Measurements from ENCODE around the gene GABRD.

GABRD gene

DNA sequence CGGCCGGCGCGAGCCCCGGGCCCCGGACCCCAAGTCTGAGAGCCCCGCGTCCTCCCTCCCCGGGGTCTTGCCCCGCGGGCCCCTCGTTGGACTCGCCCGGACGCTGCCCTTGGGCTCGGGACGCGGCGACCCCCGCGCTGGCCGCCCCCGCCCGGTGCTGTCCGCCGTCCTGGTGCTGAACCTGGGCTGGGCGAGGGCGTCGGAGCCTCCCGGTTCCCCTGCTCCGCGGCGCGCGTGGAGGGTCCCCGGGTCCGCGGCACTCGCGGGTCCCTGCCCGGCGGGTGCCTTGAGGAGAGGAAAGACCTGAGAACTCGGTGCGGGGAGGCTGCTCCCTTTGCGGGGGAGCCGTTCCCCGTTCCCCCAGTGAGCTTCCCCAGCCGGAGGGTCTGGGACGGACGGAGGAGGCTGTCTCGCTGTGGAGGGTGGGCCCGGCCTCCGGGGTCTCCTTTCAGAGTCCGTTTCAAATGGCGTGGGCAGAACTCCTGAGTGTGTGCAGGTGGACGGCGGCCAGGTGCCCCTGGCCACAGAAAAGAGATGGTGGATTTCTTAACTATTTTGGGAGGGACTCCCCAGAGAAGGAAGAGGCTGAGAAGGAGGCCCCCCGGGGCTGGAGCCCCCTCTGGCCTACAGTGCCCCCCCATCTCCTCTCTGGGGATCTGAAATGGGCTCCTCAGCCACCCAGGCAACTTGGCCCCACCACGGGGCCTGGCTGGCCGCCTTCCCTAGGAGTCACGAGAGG, 595 bp downstream of the GABRD start:
- FAIRE-seq = no peak

DNA sequence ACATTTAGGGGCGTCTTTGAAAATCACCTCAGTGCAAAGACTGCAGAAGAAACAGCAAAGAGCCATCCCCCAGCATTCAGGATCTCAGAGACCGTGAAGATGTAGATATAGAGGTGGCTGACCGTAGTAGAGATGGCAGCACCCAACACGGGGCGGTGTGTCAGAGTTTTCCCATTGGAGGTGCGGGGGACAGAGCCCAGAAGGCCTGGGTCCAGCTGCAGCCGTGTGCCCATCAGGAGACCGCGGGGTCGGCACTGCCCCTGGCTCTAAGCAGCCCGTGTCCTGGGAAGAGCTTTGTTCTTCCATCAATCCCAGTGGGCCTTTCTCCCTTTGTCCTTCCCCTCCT, 1.1 kb downstream of the GABRD start:
- FAIRE-seq = no peak

DNA sequence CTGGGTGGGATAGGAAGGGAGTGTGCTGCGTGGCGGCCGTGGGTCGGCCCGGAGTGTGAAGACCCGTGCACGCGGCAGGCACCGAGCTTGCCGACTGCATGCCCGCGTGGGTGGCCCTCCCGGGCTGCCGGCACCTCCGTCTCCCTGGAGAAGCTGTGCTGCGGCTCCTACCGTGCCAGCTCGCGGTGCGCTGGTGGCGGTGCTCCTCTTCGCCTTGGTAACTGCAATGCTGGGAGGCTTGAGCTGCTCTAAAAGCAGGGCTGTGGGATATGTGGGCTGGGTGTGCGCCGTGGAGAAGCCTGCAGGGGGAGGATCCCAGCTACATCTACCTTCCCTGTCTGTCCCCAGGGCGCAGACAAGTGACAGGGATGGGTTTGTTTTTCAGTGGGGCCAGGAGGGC, 2.4 kb downstream of the GABRD start:
- no peak for FAIRE-seq

DNA sequence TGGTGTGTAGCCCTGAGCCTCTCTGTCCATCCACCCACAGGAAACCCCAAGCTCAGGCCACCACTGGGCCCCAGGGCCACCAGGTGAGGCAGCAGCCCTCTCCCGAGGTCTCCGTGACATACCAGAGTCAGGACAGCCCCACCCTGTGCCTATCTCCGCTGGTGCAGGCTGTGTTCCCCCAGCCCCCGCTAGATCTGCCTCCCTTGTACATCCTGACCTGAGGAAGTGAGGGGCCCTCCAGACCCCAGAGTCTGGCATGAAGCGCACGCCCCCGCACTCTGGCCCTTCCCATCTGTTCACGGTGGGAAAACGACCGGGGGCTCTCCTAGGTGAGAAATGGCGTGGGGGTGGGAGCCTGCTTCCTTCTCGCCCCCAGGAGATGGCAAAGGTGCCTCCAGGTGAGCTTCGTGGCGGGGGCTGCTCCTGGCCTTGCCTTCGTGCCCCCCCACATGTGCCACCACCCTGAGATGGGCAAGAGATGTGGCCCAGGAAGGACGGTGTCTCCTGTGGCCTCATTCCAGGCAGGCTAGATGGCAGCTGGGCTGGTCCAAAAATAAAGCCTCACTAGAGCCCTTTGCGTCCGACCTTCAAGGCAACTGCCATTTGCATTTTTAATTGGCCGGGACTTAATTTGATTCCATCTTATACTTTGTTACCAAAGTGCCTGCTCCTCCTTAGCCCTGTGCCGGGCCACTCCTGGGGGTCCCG, 3.1 kb downstream of the GABRD start:
- no peak for FAIRE-seq

DNA sequence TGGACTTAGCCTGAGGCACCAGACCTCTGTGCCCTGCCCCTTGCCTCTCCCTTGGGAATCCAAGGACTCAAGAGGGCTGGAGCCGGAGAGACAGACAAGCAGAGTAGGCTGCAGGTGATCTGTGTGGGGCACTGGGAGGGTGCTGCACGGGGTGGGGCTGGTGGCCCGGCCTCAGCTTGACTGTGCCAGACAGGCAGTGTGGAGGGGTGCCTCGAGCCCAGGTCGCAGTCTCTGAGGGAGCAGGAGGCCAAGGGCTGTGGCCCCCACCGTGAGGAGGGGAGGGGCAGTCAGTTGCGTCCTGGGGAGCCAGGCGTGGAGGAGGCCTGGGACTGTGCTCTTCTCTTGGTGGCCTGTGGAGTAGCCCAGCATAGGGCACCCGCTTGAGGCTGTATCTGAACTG, 4.0 kb downstream of the GABRD start:
- no peak for FAIRE-seq

DNA sequence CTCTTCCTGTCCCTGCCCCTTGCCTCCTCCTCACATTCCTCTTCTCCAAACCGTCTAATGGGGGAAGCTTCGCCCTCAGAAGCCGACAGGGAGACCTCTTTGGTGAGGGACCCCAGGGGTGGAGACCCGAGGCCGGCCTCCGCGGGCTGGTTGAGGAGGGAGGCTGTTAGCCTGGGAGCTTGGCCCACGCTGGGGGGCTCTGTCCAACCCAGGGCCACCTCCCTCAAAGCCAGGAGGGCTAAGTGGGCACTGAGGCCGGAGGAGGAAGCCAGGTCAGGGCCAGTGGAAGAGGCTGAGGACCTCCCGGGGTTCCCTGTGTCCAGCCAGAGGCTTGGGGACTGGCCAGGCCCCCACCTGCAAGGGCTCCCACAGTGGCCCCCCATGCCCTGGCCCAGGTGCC, 5.3 kb downstream of the GABRD start:
- no peak for FAIRE-seq

DNA sequence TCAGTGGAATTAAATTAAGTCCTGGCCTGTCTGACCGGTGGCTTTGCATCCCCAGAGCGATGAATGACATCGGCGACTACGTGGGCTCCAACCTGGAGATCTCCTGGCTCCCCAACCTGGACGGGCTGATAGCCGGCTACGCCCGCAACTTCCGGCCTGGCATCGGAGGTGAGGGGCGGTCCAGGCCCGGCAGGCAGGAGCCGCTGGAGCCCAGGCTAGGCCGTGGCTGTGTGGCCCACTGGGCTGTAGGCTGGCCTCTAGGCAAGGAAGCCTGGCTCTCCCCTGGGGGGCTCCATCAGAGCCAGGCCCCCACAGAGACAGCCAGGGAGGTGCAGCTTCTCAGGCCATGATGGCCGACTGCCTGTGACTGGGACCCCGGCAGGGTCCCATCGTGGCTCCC, 5.7 kb downstream of the GABRD start:
- FAIRE-seq = no peak

DNA sequence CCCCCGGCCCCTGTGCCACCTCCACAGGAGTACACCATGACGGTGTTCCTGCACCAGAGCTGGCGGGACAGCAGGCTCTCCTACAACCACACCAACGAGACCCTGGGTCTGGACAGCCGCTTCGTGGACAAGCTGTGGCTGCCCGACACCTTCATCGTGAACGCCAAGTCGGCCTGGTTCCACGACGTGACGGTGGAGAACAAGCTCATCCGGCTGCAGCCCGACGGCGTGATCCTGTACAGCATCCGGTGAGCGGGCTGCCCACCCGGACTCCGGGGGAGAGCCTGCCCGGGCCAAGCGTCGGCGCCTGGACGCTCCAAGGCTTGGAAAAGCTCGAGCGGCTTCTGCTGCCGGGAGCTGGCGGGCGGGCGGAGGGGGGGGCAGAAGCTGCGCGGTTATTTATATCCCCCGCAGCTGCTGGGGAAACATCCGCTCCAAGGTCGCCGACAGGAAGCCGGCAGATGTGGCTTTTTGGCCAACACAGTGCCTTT, 6.4 kb downstream of the GABRD start:
- no peak for FAIRE-seq

DNA sequence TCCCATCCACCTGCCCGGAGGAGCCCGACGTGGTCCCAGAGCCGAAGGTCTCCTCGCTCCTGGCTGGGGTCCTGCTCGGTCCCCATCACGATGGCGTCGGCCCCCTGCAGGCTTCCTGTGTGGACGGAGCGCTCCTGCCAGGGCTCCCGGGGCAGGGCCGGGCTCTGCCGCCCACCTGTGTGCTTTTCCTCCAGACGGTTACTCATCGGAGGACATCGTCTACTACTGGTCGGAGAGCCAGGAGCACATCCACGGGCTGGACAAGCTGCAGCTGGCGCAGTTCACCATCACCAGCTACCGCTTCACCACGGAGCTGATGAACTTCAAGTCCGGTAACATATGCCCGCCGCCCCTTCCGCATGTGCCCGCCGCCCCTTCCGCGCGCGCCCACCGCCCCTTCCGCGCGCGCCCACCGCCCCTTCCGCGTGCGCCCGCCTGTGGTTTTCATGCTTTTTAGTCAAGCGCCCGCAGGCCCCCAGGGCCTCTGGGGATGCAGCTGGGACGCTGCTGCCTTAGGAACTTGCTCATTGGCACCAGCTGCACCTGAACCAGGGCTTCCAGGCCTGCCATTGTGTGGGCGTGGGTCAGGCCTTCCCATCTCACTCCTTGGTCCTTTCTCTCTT, 8.9 kb downstream of the GABRD start:
- FAIRE-seq = no peak

DNA sequence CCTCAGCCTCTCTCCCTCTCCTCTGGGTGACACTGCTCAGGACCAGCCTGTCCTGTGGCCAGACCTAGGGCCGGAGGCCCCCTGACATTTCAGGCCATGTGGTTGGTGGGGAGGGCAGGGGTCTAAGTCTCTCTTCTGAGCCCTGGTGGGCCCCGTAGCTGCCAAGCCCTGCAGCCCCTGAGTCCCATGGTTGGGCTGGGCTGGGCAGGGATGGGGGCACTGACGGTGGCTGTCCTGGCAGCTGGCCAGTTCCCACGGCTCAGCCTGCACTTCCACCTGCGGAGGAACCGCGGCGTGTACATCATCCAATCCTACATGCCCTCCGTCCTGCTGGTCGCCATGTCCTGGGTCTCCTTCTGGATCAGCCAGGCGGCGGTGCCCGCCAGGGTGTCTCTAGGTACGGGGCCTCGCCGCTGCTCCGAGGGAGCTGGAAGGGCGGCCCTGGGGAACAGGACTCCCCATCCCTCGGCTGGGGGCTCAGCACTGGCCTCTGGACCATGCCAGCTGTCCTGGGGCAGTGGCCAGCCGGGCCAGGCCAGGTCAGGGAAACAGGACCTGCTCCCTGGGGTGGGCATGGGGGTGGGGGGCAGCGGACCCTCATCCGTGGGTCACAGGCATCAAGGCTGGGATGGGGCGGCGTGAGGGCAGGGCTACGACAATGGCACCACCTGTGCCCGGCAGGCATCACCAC, 9.9 kb downstream of the GABRD start:
- FAIRE-seq = no peak

DNA sequence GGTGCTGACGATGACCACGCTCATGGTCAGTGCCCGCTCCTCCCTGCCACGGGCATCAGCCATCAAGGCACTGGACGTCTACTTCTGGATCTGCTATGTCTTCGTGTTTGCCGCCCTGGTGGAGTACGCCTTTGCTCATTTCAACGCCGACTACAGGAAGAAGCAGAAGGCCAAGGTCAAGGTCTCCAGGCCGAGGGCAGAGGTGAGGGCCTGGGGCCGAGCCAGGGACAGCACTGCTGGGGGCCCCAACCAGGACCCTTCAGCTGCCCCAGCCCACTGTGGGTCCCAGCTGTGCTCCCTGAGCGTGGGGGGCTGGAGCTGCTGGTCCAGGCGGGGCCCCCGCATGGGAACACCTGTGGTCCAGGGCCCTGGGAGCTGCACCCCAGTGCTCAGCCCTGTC, 10.4 kb downstream of the GABRD start:
- no peak for FAIRE-seq

DNA sequence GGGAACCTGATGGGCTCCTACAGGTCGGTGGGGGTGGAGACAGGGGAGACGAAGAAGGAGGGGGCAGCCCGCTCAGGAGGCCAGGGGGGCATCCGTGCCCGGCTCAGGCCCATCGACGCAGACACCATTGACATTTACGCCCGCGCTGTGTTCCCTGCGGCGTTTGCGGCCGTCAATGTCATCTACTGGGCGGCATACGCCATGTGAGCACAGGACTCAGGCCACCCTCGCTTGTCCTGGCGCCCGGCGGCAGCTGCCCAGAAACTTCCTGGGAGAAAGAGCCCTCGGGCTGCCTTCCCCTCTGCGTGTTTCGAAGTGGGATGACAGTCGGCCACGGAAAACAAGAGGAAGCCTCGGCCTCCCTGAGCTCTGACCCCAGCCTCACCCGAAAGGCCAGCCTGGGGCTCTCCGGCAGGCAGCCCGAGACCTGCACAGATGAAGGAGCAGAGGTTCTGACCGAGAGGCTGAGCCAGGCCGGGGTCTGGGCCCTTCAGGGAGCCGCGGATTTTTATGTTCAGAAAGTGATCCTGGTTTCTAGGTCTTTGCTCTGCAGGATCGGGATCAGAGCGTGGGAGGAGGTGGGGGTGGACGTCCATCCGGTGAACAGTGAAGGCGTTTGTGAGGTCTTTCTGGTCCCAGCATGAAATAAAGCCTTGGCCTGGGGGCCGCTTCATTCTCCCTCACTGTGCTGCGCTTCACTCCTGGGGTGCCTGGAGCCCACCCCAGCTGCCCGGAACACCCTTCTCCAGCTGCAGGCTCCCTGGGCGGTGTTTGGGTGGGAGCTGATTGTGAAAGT, 11.1 kb downstream of the GABRD start:
- no peak for FAIRE-seq

DNA sequence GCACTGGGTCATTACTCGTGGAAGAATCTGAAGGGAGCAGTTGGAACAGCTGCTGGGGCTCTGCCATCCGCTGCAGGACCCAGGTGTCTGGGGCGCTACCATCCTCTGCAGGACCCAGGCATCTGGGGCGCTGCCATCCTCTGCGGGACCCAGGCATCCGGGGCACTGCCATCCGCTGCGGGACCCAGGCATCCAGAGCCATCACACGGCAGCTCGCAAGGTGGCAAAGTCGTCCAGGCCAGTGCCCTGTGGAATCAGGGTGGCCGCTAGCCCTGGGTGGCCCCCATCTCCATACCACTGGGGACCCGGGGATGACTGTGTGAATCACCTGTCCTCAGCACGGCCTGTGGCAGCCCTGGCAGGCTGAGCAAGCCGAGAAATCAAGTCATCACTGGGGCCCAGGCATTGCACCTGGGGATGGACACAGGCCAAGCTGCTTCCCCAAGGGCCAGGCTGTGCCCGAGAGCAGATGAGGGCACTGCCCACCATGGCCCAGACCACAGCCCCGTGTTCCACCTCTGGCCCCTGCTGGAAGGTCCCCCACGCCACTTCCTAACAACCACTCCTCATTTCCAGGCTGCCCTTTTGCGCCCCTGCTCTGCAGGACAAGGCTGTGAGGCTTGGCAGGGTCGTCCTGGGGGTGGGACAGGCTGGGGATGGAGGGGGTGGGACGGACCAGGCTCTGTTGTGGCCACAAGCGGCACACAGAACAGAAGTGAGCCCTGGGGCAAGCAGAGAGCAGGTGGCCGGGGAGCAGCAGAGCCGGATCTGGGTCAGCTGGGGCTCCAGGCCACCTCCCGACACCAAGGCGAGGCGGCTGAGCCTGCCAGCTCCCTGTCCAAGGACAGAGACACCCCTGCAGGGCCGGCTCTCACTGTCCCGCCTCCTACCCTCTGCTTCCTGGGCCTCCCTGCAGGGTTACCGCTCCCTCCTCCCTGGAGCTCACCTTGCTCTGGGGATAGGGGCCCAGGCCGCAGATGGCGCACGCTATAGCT, 12.7 kb downstream of the GABRD start:
- no peak for FAIRE-seq

DNA sequence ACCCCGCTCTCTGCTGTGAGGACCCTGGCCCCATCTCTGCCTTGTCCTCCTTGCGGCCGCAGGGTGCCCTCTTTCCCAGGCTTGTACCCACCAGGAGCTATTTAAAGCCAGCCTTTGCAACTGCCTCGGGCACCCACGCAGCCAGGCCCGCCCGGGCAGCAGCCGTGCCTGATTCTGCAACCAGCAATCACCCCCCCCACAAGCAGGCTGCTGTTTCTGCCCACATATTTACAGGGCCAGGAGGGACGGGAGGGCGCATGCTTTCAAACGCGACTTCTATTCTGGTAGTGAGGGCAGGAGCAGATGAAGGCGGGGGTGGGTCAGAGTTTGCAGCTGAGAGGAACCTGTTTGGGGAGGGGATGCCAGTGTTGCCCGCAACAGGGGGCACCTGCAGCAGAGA, 13.6 kb downstream of the GABRD start:
- FAIRE-seq = no peak

DNA sequence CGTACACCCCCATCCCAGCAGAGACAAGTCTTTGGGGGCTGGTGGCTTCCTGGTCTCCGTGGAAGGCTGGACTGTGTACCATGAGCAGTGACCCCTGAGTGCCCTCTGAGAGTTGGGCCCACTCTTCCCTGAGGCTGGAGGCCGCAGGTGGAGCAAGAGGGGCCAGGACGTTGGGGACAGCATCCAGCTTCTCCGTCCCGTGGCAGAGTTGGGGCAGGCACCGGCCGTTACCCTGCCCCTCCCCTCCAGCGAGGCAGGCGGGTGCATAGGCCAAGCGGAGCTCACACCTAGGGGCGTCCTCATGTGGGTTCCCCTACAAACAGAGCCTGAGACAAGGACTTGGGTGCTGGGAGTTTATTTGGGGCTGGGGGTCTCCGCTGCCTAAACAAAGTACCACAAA, 14.0 kb downstream of the GABRD start:
- no peak for FAIRE-seq

DNA sequence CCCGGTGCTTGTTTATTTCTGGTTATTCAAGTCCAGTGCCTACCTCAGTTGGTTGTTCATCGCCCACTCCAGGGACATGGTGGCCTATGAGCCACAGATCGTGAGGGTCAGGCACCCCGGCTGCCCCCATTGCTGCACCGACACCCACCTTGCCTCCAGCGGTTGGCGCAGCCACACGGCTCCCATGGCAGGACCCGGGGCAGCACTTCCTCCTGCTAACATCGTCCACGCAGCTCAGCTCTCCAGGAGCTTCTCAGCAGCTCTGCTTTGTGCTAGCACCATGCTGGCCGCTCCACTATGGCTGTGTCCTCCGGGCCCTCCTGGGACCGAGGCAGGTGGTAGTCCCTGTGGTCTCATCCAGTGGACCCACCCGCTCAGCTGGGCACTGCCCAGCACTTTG, 17.1 kb downstream of the GABRD start:
- no peak for FAIRE-seq

DNA sequence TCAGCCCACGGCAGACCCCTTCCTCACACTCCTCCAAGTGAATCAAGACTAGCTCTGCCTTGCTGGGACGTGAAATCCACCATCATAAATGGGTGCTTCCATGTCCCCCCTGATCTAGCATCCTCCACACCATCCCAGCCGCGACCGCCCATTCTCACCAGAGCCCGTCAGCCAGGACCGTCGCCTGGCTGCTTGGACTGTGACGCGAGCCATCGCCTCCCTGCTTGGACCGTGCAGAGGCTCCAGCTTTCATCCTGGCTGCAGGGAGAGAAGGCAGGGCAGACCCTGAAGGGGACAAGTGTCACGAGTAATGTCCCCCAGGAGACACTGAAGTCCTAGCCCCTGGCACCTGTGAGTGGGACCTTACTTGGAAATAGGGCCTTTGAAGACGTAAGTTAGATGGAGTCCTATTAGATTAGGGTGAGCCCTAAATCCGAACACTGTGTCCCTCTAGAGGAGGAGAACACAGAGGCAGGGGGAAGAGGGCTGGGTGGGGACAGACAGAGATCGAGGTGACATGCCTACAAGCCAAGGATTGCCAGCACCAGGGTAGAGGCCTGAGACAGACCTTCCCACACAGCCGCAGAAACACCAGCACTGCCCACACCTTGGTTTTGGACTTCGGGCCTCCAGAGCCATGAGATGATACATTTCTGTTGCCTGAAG, 18.3 kb downstream of the GABRD start:
- FAIRE-seq = no peak

DNA sequence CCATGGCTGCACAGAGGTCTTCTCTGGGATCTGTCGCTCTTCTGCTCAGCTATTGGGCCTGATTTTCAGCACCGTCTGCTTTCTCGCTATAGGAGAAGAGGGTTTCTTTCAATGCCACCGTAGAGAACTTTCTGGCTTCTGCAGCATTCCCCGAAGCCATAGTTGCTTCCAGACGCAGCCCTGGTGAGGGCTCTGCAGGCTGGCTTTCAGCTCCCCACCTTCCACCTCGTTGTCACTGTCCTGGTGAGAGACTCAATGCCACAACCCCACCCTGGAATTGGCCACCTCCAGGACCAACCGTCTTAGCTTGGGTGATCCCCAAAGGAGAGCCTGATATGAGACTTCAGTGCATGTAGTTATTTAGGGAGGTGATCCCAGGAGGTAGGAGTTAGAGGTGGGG, 19.1 kb downstream of the GABRD start:
- FAIRE-seq = no peak

DNA sequence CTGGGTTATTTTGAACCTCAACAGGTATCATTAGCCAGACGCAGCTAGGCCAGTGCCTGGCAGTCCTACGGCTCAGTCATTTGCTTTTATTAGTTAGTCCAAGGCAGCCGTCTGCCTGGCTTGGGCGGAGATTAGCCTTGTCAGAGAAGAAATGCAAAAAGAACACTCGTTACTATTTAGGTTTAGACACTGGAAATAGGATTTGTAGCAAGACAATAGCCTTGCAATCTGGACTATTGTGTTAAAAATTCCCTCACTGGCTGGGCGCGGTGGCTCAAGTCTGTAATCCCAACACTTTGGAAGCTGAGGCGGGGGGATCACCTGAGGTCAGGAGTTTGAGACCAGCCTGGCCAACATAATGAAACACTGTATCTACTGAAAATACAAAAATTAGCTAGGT, 20.1 kb downstream of the GABRD start:
- FAIRE-seq = no peak

DNA sequence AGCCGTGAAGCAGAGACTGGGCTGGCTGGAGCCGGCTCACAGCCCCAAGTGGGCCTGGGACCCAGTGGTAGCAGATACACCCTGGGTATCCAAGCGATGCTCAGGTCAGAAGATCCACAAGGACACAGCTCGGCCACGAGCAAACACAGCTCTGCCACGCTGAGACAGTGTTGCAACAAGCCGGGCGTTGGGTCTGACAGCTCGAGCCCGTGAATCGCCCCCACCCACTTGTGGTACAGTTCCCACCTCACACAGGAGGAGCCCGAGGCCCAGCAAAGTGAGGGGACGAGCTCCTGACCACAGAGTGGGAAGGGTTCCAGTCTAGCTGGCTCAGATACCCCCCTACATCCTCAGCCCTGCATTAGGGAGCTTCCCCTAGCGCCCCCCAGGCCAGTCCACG, 22.2 kb downstream of the GABRD start:
- no peak for FAIRE-seq

DNA sequence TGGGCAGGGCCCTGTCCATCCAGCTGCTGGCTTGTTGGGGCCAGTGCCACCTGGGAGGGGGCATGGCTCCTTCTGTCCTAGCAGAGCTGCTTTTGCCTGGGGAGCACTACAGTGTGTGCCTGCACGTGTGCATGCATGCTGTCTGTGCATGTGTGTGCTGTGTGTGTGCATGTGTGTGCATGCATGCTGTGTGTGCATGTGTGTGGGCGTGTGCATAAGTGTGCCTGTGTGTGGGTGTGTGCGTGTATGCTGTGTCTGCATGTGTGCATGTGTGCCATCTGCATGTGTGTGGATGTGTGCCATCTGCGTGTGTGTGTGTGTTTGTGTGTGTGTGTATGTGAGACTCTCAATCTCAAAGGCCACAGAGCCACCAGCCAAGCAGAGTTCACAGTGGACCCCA, 22.7 kb downstream of the GABRD start:
- no peak for FAIRE-seq

Measured in endometrium (tissue), 2 donors.